H9 (cell line): ENCODE measurements around the gene MADCAM1. TPM values are rescaled to one million over a fixed set of nuclear protein-coding genes. Genes with fewer than 3 reads are reported as not detected.
A peak's percentile ranks its signal among the peaks of the same experiment; 100 is the strongest.

Source experiments
- DNase-seq: peaks from one replicate; pipeline ENCODE4 v3.0.0-alpha.2; 2017
- H2AFZ ChIP-seq: one replicate; pipeline ENCODE4 v1.6.1; 2013; ENCODE audit warnings: mild to moderate bottlenecking, low read length, control low read depth, moderate library complexity
- H2AK5ac ChIP-seq: 2 replicates; pipeline ENCODE4 v1.6.1; 2013; ENCODE audit warnings: low read length, control low read depth, mixed read lengths; ENCODE audit not compliant: insufficient read length
- H2BK120ac ChIP-seq: one replicate; pipeline ENCODE4 v1.6.1; 2013; ENCODE audit warnings: low read depth, mild to moderate bottlenecking, low read length, control low read depth, inconsistent platforms; ENCODE audit not compliant: poor library complexity, severe bottlenecking
- H2BK12ac ChIP-seq: 2 replicates; pipeline ENCODE4 v1.6.1; 2013; ENCODE audit warnings: low read length, control low read depth, mixed read lengths, low read depth; ENCODE audit not compliant: insufficient read length
- H2BK15ac ChIP-seq: 2 replicates; pipeline ENCODE4 v1.6.1; 2013; ENCODE audit warnings: low read depth, low read length, control low read depth
- H2BK20ac ChIP-seq: one replicate; pipeline ENCODE4 v1.6.1; 2013; ENCODE audit warnings: low read depth, mild to moderate bottlenecking, low read length, control low read depth, inconsistent platforms; ENCODE audit not compliant: poor library complexity, severe bottlenecking
- H2BK5ac ChIP-seq: 2 replicates; pipeline ENCODE4 v1.6.1; 2013; ENCODE audit warnings: low read length, control low read depth, mixed read lengths; ENCODE audit not compliant: insufficient read length
- H3K14ac ChIP-seq: 2 replicates; pipeline ENCODE4 v1.6.1; 2013; ENCODE audit warnings: low read length, control low read depth; ENCODE audit not compliant: insufficient read depth
- H3K18ac ChIP-seq: 2 replicates; pipeline ENCODE4 v1.6.1; 2013; ENCODE audit warnings: low read depth, mild to moderate bottlenecking, mixed read lengths, low read length, control low read depth; ENCODE audit not compliant: insufficient read length
- H3K23ac ChIP-seq: 2 replicates; pipeline ENCODE4 v1.6.1; 2013; ENCODE audit warnings: low read length, control low read depth, mixed read lengths, low read depth; ENCODE audit not compliant: insufficient read length
- H3K23me2 ChIP-seq: 2 replicates; pipeline ENCODE4 v1.6.1; 2013; ENCODE audit warnings: low read depth, mild to moderate bottlenecking, mixed read lengths, low read length, control low read depth; ENCODE audit not compliant: insufficient read length, poor library complexity, severe bottlenecking
- H3K27ac ChIP-seq: 2 replicates; pipeline ENCODE4 v1.5.1; 2013; ENCODE audit warnings: low read length, control low read depth, mixed read lengths, low read depth; ENCODE audit not compliant: insufficient read length
- H3K27me3 ChIP-seq: 2 replicates; pipeline ENCODE4 v1.6.1; 2013; ENCODE audit warnings: low read length, control low read depth, inconsistent platforms; ENCODE audit not compliant: insufficient read depth
- H3K4ac ChIP-seq: 2 replicates; pipeline ENCODE4 v1.6.1; 2013; ENCODE audit warnings: low read depth, mild to moderate bottlenecking, control low read depth, inconsistent platforms, low read length, moderate library complexity
- H3K4me1 ChIP-seq: 2 replicates; pipeline ENCODE4 v1.6.1; 2013; ENCODE audit warnings: low read length, control low read depth, inconsistent platforms; ENCODE audit not compliant: insufficient read depth
- H3K4me2 ChIP-seq: 2 replicates; pipeline ENCODE4 v1.6.1; 2013; ENCODE audit warnings: low read length, control low read depth, mixed read lengths; ENCODE audit not compliant: insufficient read length, insufficient read depth
- H3K56ac ChIP-seq: 2 replicates; pipeline ENCODE4 v1.6.1; 2013; ENCODE audit warnings: low read depth, mild to moderate bottlenecking, mixed read lengths, low read length, control low read depth; ENCODE audit not compliant: insufficient read length
- H3K79me1 ChIP-seq: 2 replicates; pipeline ENCODE4 v1.6.1; 2013; ENCODE audit warnings: low read depth, mild to moderate bottlenecking, moderate library complexity, low read length, control low read depth, inconsistent platforms; ENCODE audit not compliant: insufficient read depth, poor library complexity, severe bottlenecking
- H3K79me2 ChIP-seq: 2 replicates; pipeline ENCODE4 v1.6.1; 2013; ENCODE audit warnings: low read length, control low read depth, inconsistent platforms; ENCODE audit not compliant: insufficient read depth
- H3K9ac ChIP-seq: 2 replicates; pipeline ENCODE4 v1.6.1; 2013; ENCODE audit warnings: low read length, control low read depth, mixed read lengths; ENCODE audit not compliant: insufficient read length; ENCODE audit errors: extremely low read depth
- H3K9me3 ChIP-seq: one replicate; pipeline ENCODE4 v1.6.1; 2013; ENCODE audit warnings: low read depth, low read length, inconsistent platforms; ENCODE audit not compliant: control insufficient read depth
- H3T11ph ChIP-seq: one replicate; pipeline ENCODE4 v1.6.1; 2013; ENCODE audit warnings: mild to moderate bottlenecking, low read length, control low read depth, inconsistent platforms
- H4K20me1 ChIP-seq: one replicate; pipeline ENCODE4 v1.6.1; 2013; ENCODE audit not compliant: control insufficient read depth, insufficient read length, insufficient read depth
- H4K5ac ChIP-seq: 2 replicates; pipeline ENCODE4 v1.6.1; 2013; ENCODE audit warnings: low read depth, mild to moderate bottlenecking, mixed read lengths, low read length, control low read depth; ENCODE audit not compliant: insufficient read length
- H4K8ac ChIP-seq: replicated peaks from 2 replicates; pipeline ENCODE4 v1.6.1; 2013; ENCODE audit warnings: low read length, control low read depth, mixed read lengths, low read depth; ENCODE audit not compliant: insufficient read length
- H4K91ac ChIP-seq: 2 replicates; pipeline ENCODE4 v1.6.1; 2013; ENCODE audit warnings: low read depth, mild to moderate bottlenecking, moderate library complexity, mixed read lengths, low read length, control low read depth; ENCODE audit not compliant: insufficient read length
- H3K27ac Mint-ChIP-seq, 3 experiments: 2 replicates in 2 of 3; 3 replicates in 1 of 3; pipeline ENCODE4 v1.8.0; 2020 to 2021; ENCODE audit warnings: mixed read lengths in 3 of 3, mild to moderate bottlenecking in 1 of 3, moderate library complexity in 1 of 3
- H3K27me3 Mint-ChIP-seq: 2 replicates; pipeline ENCODE4 v1.8.0; 2021; ENCODE audit warnings: low read depth, mild to moderate bottlenecking, moderate library complexity, mixed read lengths
- H3K36me3 Mint-ChIP-seq, 3 experiments: 2 replicates in 2 of 3; 3 replicates in 1 of 3; pipeline ENCODE4 v1.8.0; 2020 to 2021; ENCODE audit warnings: low read depth in 3 of 3, mixed read lengths in 3 of 3; ENCODE audit not compliant: insufficient read depth in 1 of 3
- H3K4me1 Mint-ChIP-seq, 2 experiments: 2 replicates each; pipeline ENCODE4 v1.8.0; 2020; ENCODE audit warnings: mixed read lengths in 2 of 2
- H3K4me3 Mint-ChIP-seq, 2 experiments: 2 replicates in 1 of 2; 3 replicates in 1 of 2; pipeline ENCODE4 v1.8.0; 2020 to 2021; ENCODE audit warnings: mild to moderate bottlenecking in 2 of 2, mixed read lengths in 2 of 2, moderate library complexity in 1 of 2
- H3K9me3 Mint-ChIP-seq, 2 experiments: 2 replicates in 1 of 2; 3 replicates in 1 of 2; pipeline ENCODE4 v1.8.0; 2020; ENCODE audit warnings: mild to moderate bottlenecking in 2 of 2, mixed read lengths in 2 of 2, moderate library complexity in 1 of 2
- CTCF ChIP-seq: fragments of 200-600 bp; sonication (generic); conservative IDR thresholded peaks from 3 replicates; pipeline ENCODE4 v1.8.0; 2021; ENCODE audit warnings: antibody characterized with exemption, mild to moderate bottlenecking
- WGBS: extraction: QIAGEN DNeasy Blood & Tissue Kit; methylation state at CpG from one replicate; pipeline ENCODE4 v1.1.7; 2013; ENCODE audit warnings: missing lambda C conversion rate, low lambda C conversion rate, mixed read lengths; ENCODE audit not compliant: insufficient read length; ENCODE audit errors: extremely low coverage; 5-methylcytosine and 5-hydroxymethylcytosine counted together
- total RNA-seq: library from RNA; stranded (reverse); gene quantifications from 2 replicates; pipeline ENCODE4 v1.2.1, GENCODE V29; 2021

Gene MADCAM1
- total RNA-seq, 1 experiment from 2014 or later: 1.2 TPM

GRCh38 chr19:554817-555216 is 58.5 kb downstream of the MADCAM1 start:
- H4K20me1 ChIP-seq: no peaks in the 10 kb centered on the region
- no peak overlapping the region for H3T11ph ChIP-seq
- H2BK120ac ChIP-seq: no peak overlapping the region
- H4K8ac ChIP-seq: no peak overlapping the region
- H2BK20ac ChIP-seq: no peak overlapping the region
- no peak overlapping the region for H2BK12ac ChIP-seq
- no peak overlapping the region for H3K56ac ChIP-seq
- no peak for DNase-seq
- no peaks in the 10 kb centered on the region for H3K4me1 ChIP-seq
- H3K9ac ChIP-seq: no peak overlapping the region
- no peaks in the 10 kb centered on the region for H3K79me1 ChIP-seq
- Mint-ChIP-seq H3K27ac (peak overlapping the region in 1 of 3 experiments; percentile 70; a peak in 1 of 7 replicates), H3K27me3 (peaks cover 18% of the 10 kb centered on the region), H3K36me3 (peaks cover 0 to 2% (median 0%) of the 10 kb centered on the region in 3 experiments; a peak in 1 of 7 replicates), H3K4me3 (no peak overlapping the region), H3K9me3 (no peaks in the 10 kb centered on the region; a peak in 1 of 5 replicates), H3K4me1 (peaks cover 7 to 16% of the 10 kb centered on the region in 2 experiments)
- no peak overlapping the region for H2BK5ac ChIP-seq
- no peak overlapping the region for H4K5ac ChIP-seq
- H2AFZ ChIP-seq: no peak overlapping the region
- H3K79me2 ChIP-seq: no peaks in the 10 kb centered on the region
- no peaks in the 10 kb centered on the region for H3K23me2 ChIP-seq
- no peak overlapping the region for H3K18ac ChIP-seq
- H3K4me2 ChIP-seq: no peak overlapping the region
- no peak overlapping the region for H3K14ac ChIP-seq
- no CpG with 5 or more reads among the region's 20 CpGs for WGBS
- no peak overlapping the region for H3K4ac ChIP-seq
- TF ChIP-seq CTCF: no peak
- H3K27me3 ChIP-seq: no peaks in the 10 kb centered on the region
- no peak overlapping the region for H3K27ac ChIP-seq
- no peak overlapping the region for H3K23ac ChIP-seq
- H2AK5ac ChIP-seq: no peak overlapping the region
- no peak overlapping the region for H4K91ac ChIP-seq
- no peak overlapping the region for H2BK15ac ChIP-seq
- no peaks in the 10 kb centered on the region for H3K9me3 ChIP-seq

Other genes with a start within 250 kb of the MADCAM1 start
- gene PLPP2, start 205.1 kb upstream of the MADCAM1 start, total RNA-seq: 143 and 152 TPM in 2 replicates
- gene MIER2, start 151.7 kb upstream of the MADCAM1 start, total RNA-seq: 60.5 TPM in 2 replicates
- 14.6 and 15.4 TPM in 2 replicates for gene C2CD4C, start 87.3 kb upstream of the MADCAM1 start, total RNA-seq
- gene SHC2, start 35.5 kb upstream of the MADCAM1 start, total RNA-seq: 16.6 and 18.0 TPM in 2 replicates
- 7.4 and 8.1 TPM in 2 replicates for gene TPGS1, start 11.0 kb downstream of the MADCAM1 start, total RNA-seq
- 109 and 112 TPM in 2 replicates for gene CDC34, start 35.3 kb downstream of the MADCAM1 start, total RNA-seq
- gene GZMM, start 47.6 kb downstream of the MADCAM1 start, total RNA-seq: 0.64 and 0.66 TPM in 2 replicates
- gene BSG, start 76.1 kb downstream of the MADCAM1 start, total RNA-seq: 715 and 719 TPM in 2 replicates
- gene HCN2, start 93.4 kb downstream of the MADCAM1 start, total RNA-seq: 3.7 and 4.1 TPM in 2 replicates
- 101 and 104 TPM in 2 replicates for gene POLRMT, start 137.1 kb downstream of the MADCAM1 start, total RNA-seq
- gene FGF22, start 143.4 kb downstream of the MADCAM1 start, total RNA-seq: 0.72 and 0.99 TPM in 2 replicates
- 78.0 and 81.9 TPM in 2 replicates for gene RNF126, start 166.7 kb downstream of the MADCAM1 start, total RNA-seq
- gene FSTL3, start 179.9 kb downstream of the MADCAM1 start, total RNA-seq: 6.8 and 9.1 TPM in 2 replicates
- gene PRSS57, start 199.0 kb downstream of the MADCAM1 start, total RNA-seq: 0.22 TPM in 1 of 2 replicates, not detected in the other
- gene PALM, start 212.4 kb downstream of the MADCAM1 start, total RNA-seq: 18.5 and 23.6 TPM in 2 replicates